Measurements from ENCODE around the gene DOCK11.

DNA sequence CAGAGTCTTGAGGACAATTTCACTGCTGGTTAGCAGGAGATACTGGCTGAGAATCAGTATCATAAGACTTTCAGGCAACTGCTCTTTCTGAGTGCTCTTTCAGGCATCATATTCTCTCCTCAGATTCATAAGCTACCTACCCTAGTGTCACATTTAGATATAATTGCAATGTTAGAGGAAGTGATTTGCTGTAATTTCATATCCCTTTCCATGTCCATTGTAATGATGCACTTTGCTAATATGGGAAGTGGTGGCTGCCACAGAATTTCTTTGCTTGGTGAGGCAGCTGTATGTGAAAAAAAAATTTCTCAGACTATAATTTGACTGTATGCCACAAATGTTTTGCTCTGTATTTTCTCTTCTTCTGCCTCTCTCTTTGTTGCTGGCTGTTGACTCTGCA, 63.3 kb downstream of the DOCK11 start:
- no peak for TF ChIP-seq SCRT1 (tag by site-specific recombination; IDR thresholded peaks at IDR 0.05; ENCODE audit: borderline replicate concordance)
- TF ChIP-seq, protein P1, sequence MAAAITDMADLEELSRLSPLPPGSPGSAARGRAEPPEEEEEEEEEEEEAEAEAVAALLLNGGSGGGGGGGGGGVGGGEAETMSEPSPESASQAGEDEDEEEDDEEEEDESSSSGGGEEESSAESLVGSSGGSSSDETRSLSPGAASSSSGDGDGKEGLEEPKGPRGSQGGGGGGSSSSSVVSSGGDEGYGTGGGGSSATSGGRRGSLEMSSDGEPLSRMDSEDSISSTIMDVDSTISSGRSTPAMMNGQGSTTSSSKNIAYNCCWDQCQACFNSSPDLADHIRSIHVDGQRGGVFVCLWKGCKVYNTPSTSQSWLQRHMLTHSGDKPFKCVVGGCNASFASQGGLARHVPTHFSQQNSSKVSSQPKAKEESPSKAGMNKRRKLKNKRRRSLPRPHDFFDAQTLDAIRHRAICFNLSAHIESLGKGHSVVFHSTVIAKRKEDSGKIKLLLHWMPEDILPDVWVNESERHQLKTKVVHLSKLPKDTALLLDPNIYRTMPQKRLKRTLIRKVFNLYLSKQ (tag by site-specific recombination; IDR thresholded peaks at IDR 0.05; ENCODE audit: borderline replicate concordance): no peak
- TF ChIP-seq ZBTB48 (tag by site-specific recombination; IDR thresholded peaks at IDR 0.05): no peak
- no peak for TF ChIP-seq CTCF (tag by site-specific recombination; IDR thresholded peaks at IDR 0.05)
- TF ChIP-seq ZNF19 (tag by site-specific recombination; IDR thresholded peaks at IDR 0.05; ENCODE audit: low read depth): no peak
- no peak for TF ChIP-seq PRDM6 (tag by site-specific recombination; IDR thresholded peaks at IDR 0.05)
- TF ChIP-seq ZNF670 (tag by site-specific recombination; IDR thresholded peaks at IDR 0.05; ENCODE audit: low read depth): no peak
- no peak for TF ChIP-seq PATZ1 (tag by site-specific recombination; IDR thresholded peaks at IDR 0.05)
- no peak for TF ChIP-seq ZNF626 (tag by site-specific recombination; IDR thresholded peaks at IDR 0.05)
- TF ChIP-seq ZNF776 (tag by site-specific recombination; IDR thresholded peaks at IDR 0.05; ENCODE audit: borderline replicate concordance): no peak
- no peak for TF ChIP-seq ZNF394 (tag by site-specific recombination; IDR thresholded peaks at IDR 0.05; ENCODE audit: borderline replicate concordance)
- no peak for TF ChIP-seq ZNF274 (IDR thresholded peaks at IDR 0.05; ENCODE audit: low read length)
- TF ChIP-seq ZNF274 (tag by site-specific recombination; IDR thresholded peaks at IDR 0.05; ENCODE audit: borderline replicate concordance): no peak

Data from HEK293 (cell line).